ENCODE data around the gene RAD51B.

DNA sequence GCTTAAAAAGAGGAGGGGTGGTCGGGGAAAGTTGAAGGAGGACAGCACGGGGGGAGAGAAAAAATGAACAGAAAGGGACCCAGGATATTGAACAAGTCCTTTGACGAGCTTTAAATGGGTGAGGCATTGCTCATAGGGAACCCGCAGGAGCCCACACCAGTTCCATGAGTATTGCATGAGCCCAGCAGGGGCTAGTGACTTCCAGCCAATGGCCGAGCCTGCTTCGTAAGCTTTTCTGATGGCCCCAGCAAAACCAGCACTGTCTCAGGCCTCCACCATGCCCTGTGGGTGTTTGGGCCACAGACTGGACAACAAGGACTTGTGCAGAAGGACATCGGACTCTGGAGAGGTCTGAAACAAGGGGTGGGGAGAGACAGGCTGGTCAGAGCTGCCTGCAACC is 863.7 kb downstream of the RAD51B start:
- TF ChIP-seq YY1 (IDR thresholded peaks at IDR 0.05; ENCODE audit: borderline replicate concordance in 1 of 3, control insufficient read depth in 1 of 3, extremely low read depth in 1 of 3, insufficient read depth in 3 of 3, insufficient read length in 1 of 3, insufficient replicate concordance in 2 of 3, low read depth in 1 of 3, low read length in 2 of 3) (no peak), POLR2AphosphoS5 (IDR thresholded peaks at IDR 0.05; ENCODE audit: control insufficient read depth, insufficient read depth, low read depth, low read length) (no peak), HNRNPLL (IDR thresholded peaks at IDR 0.05; ENCODE audit: low read depth, low read length, poor library complexity, severe bottlenecking) (no peak), ETV6 (IDR thresholded peaks at IDR 0.05; ENCODE audit: borderline replicate concordance in 1 of 2, low read depth in 2 of 2, low read length in 1 of 2) (no peak), ETV6 (CRISPR knock-in tag; IDR thresholded peaks at IDR 0.05; ENCODE audit: borderline replicate concordance) (no peak), ZNF583 (CRISPR knock-in tag; IDR thresholded peaks at IDR 0.05) (no peak), HNRNPUL1 (IDR thresholded peaks at IDR 0.05; ENCODE audit: low read length) (no peak)
- TF ChIP-seq, protein P1, sequence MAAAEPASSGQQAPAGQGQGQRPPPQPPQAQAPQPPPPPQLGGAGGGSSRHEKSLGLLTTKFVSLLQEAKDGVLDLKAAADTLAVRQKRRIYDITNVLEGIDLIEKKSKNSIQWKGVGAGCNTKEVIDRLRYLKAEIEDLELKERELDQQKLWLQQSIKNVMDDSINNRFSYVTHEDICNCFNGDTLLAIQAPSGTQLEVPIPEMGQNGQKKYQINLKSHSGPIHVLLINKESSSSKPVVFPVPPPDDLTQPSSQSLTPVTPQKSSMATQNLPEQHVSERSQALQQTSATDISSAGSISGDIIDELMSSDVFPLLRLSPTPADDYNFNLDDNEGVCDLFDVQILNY (CRISPR knock-in tag; IDR thresholded peaks at IDR 0.05) = no peak
- TF ChIP-seq, protein P2, sequence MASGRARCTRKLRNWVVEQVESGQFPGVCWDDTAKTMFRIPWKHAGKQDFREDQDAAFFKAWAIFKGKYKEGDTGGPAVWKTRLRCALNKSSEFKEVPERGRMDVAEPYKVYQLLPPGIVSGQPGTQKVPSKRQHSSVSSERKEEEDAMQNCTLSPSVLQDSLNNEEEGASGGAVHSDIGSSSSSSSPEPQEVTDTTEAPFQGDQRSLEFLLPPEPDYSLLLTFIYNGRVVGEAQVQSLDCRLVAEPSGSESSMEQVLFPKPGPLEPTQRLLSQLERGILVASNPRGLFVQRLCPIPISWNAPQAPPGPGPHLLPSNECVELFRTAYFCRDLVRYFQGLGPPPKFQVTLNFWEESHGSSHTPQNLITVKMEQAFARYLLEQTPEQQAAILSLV (tag; IDR thresholded peaks at IDR 0.05) = no peak
- TF ChIP-seq, protein P3, sequence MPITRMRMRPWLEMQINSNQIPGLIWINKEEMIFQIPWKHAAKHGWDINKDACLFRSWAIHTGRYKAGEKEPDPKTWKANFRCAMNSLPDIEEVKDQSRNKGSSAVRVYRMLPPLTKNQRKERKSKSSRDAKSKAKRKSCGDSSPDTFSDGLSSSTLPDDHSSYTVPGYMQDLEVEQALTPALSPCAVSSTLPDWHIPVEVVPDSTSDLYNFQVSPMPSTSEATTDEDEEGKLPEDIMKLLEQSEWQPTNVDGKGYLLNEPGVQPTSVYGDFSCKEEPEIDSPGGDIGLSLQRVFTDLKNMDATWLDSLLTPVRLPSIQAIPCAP (CRISPR knock-in tag; IDR thresholded peaks at IDR 0.05; ENCODE audit: borderline replicate concordance) = no peak
- TF ChIP-seq, protein P4, sequence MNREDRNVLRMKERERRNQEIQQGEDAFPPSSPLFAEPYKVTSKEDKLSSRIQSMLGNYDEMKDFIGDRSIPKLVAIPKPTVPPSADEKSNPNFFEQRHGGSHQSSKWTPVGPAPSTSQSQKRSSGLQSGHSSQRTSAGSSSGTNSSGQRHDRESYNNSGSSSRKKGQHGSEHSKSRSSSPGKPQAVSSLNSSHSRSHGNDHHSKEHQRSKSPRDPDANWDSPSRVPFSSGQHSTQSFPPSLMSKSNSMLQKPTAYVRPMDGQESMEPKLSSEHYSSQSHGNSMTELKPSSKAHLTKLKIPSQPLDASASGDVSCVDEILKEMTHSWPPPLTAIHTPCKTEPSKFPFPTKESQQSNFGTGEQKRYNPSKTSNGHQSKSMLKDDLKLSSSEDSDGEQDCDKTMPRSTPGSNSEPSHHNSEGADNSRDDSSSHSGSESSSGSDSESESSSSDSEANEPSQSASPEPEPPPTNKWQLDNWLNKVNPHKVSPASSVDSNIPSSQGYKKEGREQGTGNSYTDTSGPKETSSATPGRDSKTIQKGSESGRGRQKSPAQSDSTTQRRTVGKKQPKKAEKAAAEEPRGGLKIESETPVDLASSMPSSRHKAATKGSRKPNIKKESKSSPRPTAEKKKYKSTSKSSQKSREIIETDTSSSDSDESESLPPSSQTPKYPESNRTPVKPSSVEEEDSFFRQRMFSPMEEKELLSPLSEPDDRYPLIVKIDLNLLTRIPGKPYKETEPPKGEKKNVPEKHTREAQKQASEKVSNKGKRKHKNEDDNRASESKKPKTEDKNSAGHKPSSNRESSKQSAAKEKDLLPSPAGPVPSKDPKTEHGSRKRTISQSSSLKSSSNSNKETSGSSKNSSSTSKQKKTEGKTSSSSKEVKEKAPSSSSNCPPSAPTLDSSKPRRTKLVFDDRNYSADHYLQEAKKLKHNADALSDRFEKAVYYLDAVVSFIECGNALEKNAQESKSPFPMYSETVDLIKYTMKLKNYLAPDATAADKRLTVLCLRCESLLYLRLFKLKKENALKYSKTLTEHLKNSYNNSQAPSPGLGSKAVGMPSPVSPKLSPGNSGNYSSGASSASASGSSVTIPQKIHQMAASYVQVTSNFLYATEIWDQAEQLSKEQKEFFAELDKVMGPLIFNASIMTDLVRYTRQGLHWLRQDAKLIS (CRISPR knock-in tag; IDR thresholded peaks at IDR 0.05) = no peak

Data from K562 (cell line).